Measurements from ENCODE around the gene DRAXIN.

Gene DRAXIN

GRCh38 chr1:11690397-11691301 lies 861 bp upstream of the DRAXIN start:
- DNase-seq: no peak

GRCh38 chr1:11691928-11692711 lies 610 bp downstream of the DRAXIN start:
- DNase-seq: no peak

GRCh38 chr1:11693024-11693590 lies 1.6 kb downstream of the DRAXIN start:
- DNase-seq: no peak

GRCh38 chr1:11693917-11694316 lies 2.4 kb downstream of the DRAXIN start:
- DNase-seq: no peak

- no peak for DNase-seq
These were observed 4.4 kb downstream of the DRAXIN start for GRCh38 chr1:11695861-11696260.

- no peak for DNase-seq
These were observed 5.8 kb downstream of the DRAXIN start for GRCh38 chr1:11697188-11697892.

- no peak for DNase-seq
These were observed 6.3 kb downstream of the DRAXIN start for GRCh38 chr1:11697893-11698210.

GRCh38 chr1:11700601-11701467 lies 9.3 kb downstream of the DRAXIN start:
- DNase-seq: no peak

- DNase-seq: no peak
These were observed 10.0 kb downstream of the DRAXIN start for GRCh38 chr1:11701551-11701961.

GRCh38 chr1:11701981-11702803 lies 10.7 kb downstream of the DRAXIN start:
- no peak for DNase-seq

- DNase-seq: no peak
These were observed 12.1 kb downstream of the DRAXIN start for GRCh38 chr1:11703357-11704193.

GRCh38 chr1:11704194-11704529 lies 12.7 kb downstream of the DRAXIN start:
- no peak for DNase-seq

- DNase-seq: no peak
These were observed 13.4 kb downstream of the DRAXIN start for GRCh38 chr1:11704691-11705475.

- no peak for DNase-seq
These were observed 14.1 kb downstream of the DRAXIN start for GRCh38 chr1:11705596-11705995.

GRCh38 chr1:11706292-11706691 lies 14.8 kb downstream of the DRAXIN start:
- DNase-seq: no peak

GRCh38 chr1:11707621-11708276 lies 16.2 kb downstream of the DRAXIN start:
- DNase-seq: no peak

GRCh38 chr1:11708554-11709350 lies 17.2 kb downstream of the DRAXIN start:
- no peak for DNase-seq

- DNase-seq: no peak
These were observed 20.0 kb downstream of the DRAXIN start for GRCh38 chr1:11711490-11711889.
